ENCODE data around the gene UCK2. TPM values are rescaled to one million over a fixed set of nuclear protein-coding genes. Genes with fewer than 3 reads are reported as not detected.

Gene UCK2
- total RNA-seq, 6 experiments from 2014 or later = 42.5 to 60.0 (median 52.1) TPM

DNA sequence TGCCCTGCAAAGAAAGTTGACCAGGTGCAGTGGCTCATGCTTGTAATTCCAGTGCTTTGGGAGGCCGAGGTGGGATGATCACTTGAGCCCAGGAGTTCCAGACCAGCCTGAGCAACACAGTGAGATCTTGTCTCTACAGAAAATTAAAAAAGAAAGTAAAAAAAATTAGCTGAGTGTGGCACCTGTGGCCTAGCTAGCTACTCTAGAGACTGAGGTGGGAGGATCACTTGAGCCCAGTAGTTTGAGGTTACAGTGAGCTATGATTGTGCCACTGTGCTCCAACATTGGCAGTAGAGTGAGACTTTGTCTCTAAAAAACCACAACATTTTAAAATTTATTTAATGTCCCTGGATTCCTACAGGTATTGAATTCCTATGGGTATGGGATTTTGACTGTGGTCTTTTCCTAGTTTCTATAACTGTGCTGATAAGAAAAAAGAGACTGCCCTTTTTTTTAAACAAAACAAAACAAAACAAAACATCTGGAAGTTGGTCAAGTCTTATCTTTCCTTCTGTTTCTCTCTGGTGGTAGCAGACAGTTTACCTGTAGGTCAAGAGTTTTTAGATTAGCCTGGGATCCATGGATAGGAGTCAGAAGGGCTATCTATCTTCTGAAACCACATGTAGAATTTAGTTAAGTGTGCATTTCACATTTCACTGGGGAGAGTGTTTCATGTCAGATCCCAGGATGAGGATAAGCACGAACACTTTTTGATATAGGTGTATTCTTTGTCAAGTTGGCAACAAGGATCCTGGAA lies 18.8 kb downstream of the UCK2 start:
- no peak overlapping the region for H3K4me3 Mint-ChIP-seq
- peak overlapping the region; percentile 12; the same call in 1 of the 2 replicates for H3K27ac Mint-ChIP-seq
- TF ChIP-seq, protein P1, sequence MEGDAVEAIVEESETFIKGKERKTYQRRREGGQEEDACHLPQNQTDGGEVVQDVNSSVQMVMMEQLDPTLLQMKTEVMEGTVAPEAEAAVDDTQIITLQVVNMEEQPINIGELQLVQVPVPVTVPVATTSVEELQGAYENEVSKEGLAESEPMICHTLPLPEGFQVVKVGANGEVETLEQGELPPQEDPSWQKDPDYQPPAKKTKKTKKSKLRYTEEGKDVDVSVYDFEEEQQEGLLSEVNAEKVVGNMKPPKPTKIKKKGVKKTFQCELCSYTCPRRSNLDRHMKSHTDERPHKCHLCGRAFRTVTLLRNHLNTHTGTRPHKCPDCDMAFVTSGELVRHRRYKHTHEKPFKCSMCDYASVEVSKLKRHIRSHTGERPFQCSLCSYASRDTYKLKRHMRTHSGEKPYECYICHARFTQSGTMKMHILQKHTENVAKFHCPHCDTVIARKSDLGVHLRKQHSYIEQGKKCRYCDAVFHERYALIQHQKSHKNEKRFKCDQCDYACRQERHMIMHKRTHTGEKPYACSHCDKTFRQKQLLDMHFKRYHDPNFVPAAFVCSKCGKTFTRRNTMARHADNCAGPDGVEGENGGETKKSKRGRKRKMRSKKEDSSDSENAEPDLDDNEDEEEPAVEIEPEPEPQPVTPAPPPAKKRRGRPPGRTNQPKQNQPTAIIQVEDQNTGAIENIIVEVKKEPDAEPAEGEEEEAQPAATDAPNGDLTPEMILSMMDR (IDR thresholded peaks at IDR 0.05) = no peak
- H3K9me3 Mint-ChIP-seq = no peaks in the 10 kb centered on the region
- peaks cover 63% of the 10 kb centered on the region for H3K4me1 Mint-ChIP-seq (ENCODE audit: low read depth)
- H3K27me3 Mint-ChIP-seq (ENCODE audit: insufficient read depth) = peaks cover 2% of the 10 kb centered on the region; the same call in 1 of the 2 replicates
- H3K36me3 Mint-ChIP-seq (ENCODE audit: low read depth) = peaks cover 12% of the 10 kb centered on the region
- DNase-seq = no peak

DNA sequence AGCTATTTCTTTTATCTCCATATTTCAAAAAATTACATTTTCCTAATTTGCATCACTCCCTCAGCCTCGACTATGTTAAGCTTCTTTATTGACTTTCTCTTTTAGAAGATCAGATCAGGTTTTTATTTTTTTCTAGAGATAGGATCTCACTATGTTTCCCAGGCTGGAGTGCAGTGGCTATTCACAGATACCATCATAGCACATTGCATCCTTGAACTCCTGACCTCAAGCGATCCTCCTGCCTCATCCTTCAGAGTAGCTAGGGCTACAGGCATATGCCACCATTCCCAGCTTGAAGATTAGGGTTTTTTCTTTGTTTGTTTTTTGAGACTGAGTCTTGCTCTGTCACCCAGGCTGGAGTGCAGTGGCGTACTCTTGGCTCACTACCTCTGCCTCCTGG lies 20.1 kb downstream of the UCK2 start:
- DNase-seq = no peak
- Mint-ChIP-seq H3K9me3 (no peaks in the 10 kb centered on the region), H3K27me3 (ENCODE audit: insufficient read depth) (no peaks in the 10 kb centered on the region; the same call in 1 of the 2 replicates), H3K4me1 (ENCODE audit: low read depth) (peaks cover 63% of the 10 kb centered on the region), H3K4me3 (no peak overlapping the region), H3K27ac (no peak overlapping the region), H3K36me3 (ENCODE audit: low read depth) (peaks cover 12% of the 10 kb centered on the region)
- TF ChIP-seq, protein P1 (IDR thresholded peaks at IDR 0.05) = no peak

DNA sequence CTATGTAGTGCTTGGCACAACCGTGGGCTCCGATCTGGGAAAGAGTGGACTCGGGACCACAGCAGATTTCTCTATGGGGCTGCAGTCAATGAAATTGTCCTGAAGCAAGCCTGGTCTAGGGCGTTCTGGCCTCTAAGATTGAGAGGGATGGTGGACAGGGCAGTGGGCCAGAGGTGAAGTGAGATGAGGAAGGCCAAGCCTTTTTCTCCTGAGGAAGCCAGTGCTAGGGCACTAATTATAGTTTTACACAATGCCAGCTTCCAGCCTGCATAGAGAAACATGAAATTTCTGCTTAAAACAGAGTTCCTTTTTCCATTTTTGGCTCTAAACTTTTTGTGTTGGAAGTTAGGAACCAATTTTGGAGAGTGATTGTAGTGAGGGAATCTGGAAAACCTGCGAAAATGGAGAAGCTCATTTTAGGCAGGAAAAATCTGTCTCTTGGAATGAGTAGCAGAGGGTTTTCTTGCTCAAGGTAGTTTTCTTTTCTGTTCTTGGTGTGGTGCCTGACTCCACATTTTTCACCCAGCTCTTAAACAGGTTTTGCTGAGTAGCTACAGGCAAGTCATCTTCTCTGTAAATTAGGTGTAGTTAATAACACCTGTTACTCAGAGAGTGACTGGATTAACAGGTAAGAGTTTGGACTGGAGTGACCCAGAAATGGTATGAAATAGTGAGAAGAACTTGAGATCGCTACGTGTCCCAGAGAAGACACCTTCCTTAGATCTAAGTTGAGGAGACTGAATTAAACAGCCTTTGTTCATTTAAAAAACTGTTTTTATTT lies 22.1 kb downstream of the UCK2 start:
- TF ChIP-seq, protein P1 (IDR thresholded peaks at IDR 0.05) = no peak
- DNase-seq = no peak
- Mint-ChIP-seq H3K27ac (no peak overlapping the region), H3K9me3 (no peaks in the 10 kb centered on the region), H3K4me1 (ENCODE audit: low read depth) (peaks cover 67% of the 10 kb centered on the region), H3K4me3 (no peak overlapping the region), H3K36me3 (ENCODE audit: low read depth) (peaks cover 8% of the 10 kb centered on the region; the same call in 1 of the 2 replicates), H3K27me3 (ENCODE audit: insufficient read depth) (no peaks in the 10 kb centered on the region; the same call in 1 of the 2 replicates)

DNA sequence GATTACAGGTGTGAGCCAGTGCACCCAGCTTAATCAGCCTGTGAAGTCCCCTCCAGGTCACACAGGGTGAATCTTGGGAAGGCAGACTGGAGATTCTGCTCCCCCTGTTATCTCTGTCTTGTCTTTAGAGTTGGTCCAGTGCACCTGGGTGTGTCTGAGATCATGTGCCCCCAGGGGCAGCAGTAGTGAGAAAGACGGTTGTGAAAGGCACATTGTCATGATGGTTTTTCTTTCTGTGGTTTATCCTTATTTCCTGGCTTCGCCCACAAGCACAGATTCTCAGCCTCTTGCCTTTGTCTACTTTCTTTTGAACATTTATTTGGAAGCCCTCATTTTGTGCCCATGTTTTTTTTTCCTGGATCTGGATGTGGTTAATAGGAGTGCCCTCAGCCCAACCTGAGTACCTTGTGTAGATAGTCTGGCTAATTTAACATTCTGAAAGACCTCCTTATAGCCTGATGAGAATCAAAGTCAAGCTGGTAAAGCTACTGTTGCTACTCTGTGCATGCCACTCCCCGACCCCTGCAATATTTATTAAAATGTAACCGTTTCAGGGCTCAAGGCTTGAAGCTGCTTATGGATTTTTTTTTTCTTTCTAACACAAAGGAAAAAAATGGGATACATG lies 23.7 kb downstream of the UCK2 start:
- peak overlapping the region; percentile 70 for H3K27ac Mint-ChIP-seq
- H3K36me3 Mint-ChIP-seq (ENCODE audit: low read depth) = peaks cover 8% of the 10 kb centered on the region; the same call in 1 of the 2 replicates
- TF ChIP-seq, protein P1 (IDR thresholded peaks at IDR 0.05) = no peak
- no peaks in the 10 kb centered on the region; the same call in 1 of the 2 replicates for H3K27me3 Mint-ChIP-seq (ENCODE audit: insufficient read depth)
- peaks cover 83% of the 10 kb centered on the region for H3K4me1 Mint-ChIP-seq (ENCODE audit: low read depth)
- peak; percentile 40 for DNase-seq
- peak overlapping the region; percentile 28 for H3K4me3 Mint-ChIP-seq
- H3K9me3 Mint-ChIP-seq = no peaks in the 10 kb centered on the region

DNA sequence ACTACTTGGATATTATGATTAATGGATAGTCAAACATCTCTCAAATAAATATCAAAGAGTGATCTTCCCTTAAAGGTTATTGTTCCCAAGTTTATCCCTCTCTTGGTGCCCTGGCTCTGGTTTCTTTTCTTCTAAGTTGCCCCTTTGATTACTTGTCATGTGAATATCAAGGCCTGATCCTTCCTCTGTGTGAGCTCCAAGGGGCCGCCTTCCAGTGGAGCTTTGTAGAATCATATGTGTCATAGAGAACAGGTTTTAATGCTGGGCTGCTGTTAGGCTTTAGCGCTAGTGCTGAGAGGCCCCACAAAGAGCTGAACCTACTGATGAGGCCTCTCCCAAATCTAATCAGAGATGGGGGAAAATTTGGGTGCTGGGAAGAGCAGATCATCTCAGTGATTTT lies 25.5 kb downstream of the UCK2 start:
- Mint-ChIP-seq H3K27ac (peak overlapping the region; percentile 93), H3K27me3 (ENCODE audit: insufficient read depth) (no peaks in the 10 kb centered on the region; the same call in 1 of the 2 replicates), H3K4me3 (no peak overlapping the region), H3K36me3 (ENCODE audit: low read depth) (peaks cover 8% of the 10 kb centered on the region; the same call in 1 of the 2 replicates), H3K4me1 (ENCODE audit: low read depth) (peaks cover 87% of the 10 kb centered on the region), H3K9me3 (no peaks in the 10 kb centered on the region)
- DNase-seq = no peak
- TF ChIP-seq, protein P1 (IDR thresholded peaks at IDR 0.05) = no peak

All from HFFc6 (cell line).